Measurements from ENCODE around the gene TNS3.
"Not testable (repeated sequence)": the region's sequence is repeated elsewhere in the genome, so short reads cannot be mapped to it uniquely, and the experiment has no call there.

TNS3 gene

GRCh38 chr7:47609803-47610452 lies 28.0 kb upstream of the TNS3 start:
- Histone ChIP-seq H3K27me3 (ENCODE audit: insufficient read depth, poor library complexity, severe bottlenecking) (no peaks in the 10 kb centered on the region), H3K4me3 (replicated peaks; ENCODE audit: insufficient read depth, low read length) (no peak overlapping the region), H3K27ac (replicated peaks) (no peak overlapping the region)
- no peak for TF ChIP-seq REST (IDR thresholded peaks at IDR 0.05; ENCODE audit: insufficient replicate concordance, low read depth)
- TF ChIP-seq POLR2AphosphoS5 (IDR thresholded peaks at IDR 0.05; ENCODE audit: low read depth): no peak
- TF ChIP-seq CTCF (IDR thresholded peaks at IDR 0.05; ENCODE audit: insufficient read depth, low read length): no peak
- no peak for TF ChIP-seq SPI1 (IDR thresholded peaks at IDR 0.05; ENCODE audit: borderline replicate concordance, low read depth)
- no peak for DNase-seq (ENCODE audit: low read depth in 1 of 2, low spot score in 1 of 2)

GRCh38 chr7:47606593-47607046 lies 24.7 kb upstream of the TNS3 start:
- H3K27ac ChIP-seq (replicated peaks); H3K27me3 ChIP-seq (ENCODE audit: insufficient read depth, poor library complexity, severe bottlenecking); H3K4me3 ChIP-seq (replicated peaks; ENCODE audit: insufficient read depth, low read length); DNase-seq (ENCODE audit: low read depth in 1 of 2, low spot score in 1 of 2): not testable (repeated sequence)

- no peaks in the 10 kb centered on the region for H3K27me3 ChIP-seq (ENCODE audit: insufficient read depth, poor library complexity, severe bottlenecking)
- no peak for DNase-seq (ENCODE audit: low read depth in 1 of 2, low spot score in 1 of 2)
- no peak overlapping the region for H3K27ac ChIP-seq (replicated peaks)
- no peak overlapping the region for H3K4me3 ChIP-seq (replicated peaks; ENCODE audit: insufficient read depth, low read length)
- TF ChIP-seq SPI1 (IDR thresholded peaks at IDR 0.05; ENCODE audit: borderline replicate concordance, low read depth) (no peak), POLR2AphosphoS5 (IDR thresholded peaks at IDR 0.05; ENCODE audit: low read depth) (no peak), GABPA (IDR thresholded peaks at IDR 0.05; ENCODE audit: low read depth) (no peak), CTCF (IDR thresholded peaks at IDR 0.05; ENCODE audit: insufficient read depth, low read length) (no peak), REST (IDR thresholded peaks at IDR 0.05; ENCODE audit: insufficient replicate concordance, low read depth) (no peak)
These were observed 24.1 kb upstream of the TNS3 start for GRCh38 chr7:47605816-47606575.

- DNase-seq (ENCODE audit: low read depth in 1 of 2, low spot score in 1 of 2): no peak
- Histone ChIP-seq H3K27ac (replicated peaks) (no peak overlapping the region), H3K4me3 (replicated peaks; ENCODE audit: insufficient read depth, low read length) (no peak overlapping the region), H3K27me3 (ENCODE audit: insufficient read depth, poor library complexity, severe bottlenecking) (no peaks in the 10 kb centered on the region)
- TF ChIP-seq REST (IDR thresholded peaks at IDR 0.05; ENCODE audit: insufficient replicate concordance, low read depth) (no peak), GABPA (IDR thresholded peaks at IDR 0.05; ENCODE audit: low read depth) (no peak), CTCF (IDR thresholded peaks at IDR 0.05; ENCODE audit: insufficient read depth, low read length) (no peak)
These were observed 22.6 kb upstream of the TNS3 start for GRCh38 chr7:47604496-47604890.

- H3K27me3 ChIP-seq (ENCODE audit: insufficient read depth, poor library complexity, severe bottlenecking); H3K4me3 ChIP-seq (replicated peaks; ENCODE audit: insufficient read depth, low read length); DNase-seq (ENCODE audit: low read depth in 1 of 2, low spot score in 1 of 2); H3K27ac ChIP-seq (replicated peaks): not testable (repeated sequence)
These were observed 21.8 kb upstream of the TNS3 start for GRCh38 chr7:47603514-47604255.

Data from HL-60 (cell line).